SKM-1 (cell line): ENCODE results near the gene CADM2.

Source experiments
- DNase-seq: peaks from one replicate; lab custom pipeline; 2025; ENCODE audit not compliant: unreplicated experiment; lab: John Stamatoyannopoulos, UW

The CADM2 gene

GRCh38 chr3:86087160-86087871 lies 1128.5 kb downstream of the CADM2 start:
- no peak for DNase-seq

- no peak for DNase-seq
Observed at GRCh38 chr3:86104154-86104553, 1145.4 kb downstream of the CADM2 start.

GRCh38 chr3:86109434-86109833 lies 1150.6 kb downstream of the CADM2 start:
- DNase-seq = no peak
